PC-3 (cell line): Measurements from ENCODE around the gene CCDC177.

Source experiments
- EZH2 ChIP-seq: fragments of 300-600 bp; sonication (generic); IDR thresholded peaks from one replicate; pipeline ENCODE4 v1.6.1; 2017; ENCODE audit warnings: antibody characterized with exemption, mild to moderate bottlenecking, low read length; ENCODE audit not compliant: unreplicated experiment
- EZH2phosphoT487 ChIP-seq: fragments of 300-600 bp; sonication (generic); IDR thresholded peaks from 2 replicates; pipeline ENCODE4 v1.6.1; 2018; ENCODE audit warnings: mild to moderate bottlenecking, antibody characterized with exemption, low read length, borderline replicate concordance
- TF ChIP-seq, protein P1 (sequence below): fragments of 300-600 bp; sonication (generic); conservative IDR thresholded peaks from 2 replicates; pipeline ENCODE4 v1.5.1; 2017; ENCODE audit warnings: antibody characterized with exemption, low read depth, mild to moderate bottlenecking, low read length

DNA sequence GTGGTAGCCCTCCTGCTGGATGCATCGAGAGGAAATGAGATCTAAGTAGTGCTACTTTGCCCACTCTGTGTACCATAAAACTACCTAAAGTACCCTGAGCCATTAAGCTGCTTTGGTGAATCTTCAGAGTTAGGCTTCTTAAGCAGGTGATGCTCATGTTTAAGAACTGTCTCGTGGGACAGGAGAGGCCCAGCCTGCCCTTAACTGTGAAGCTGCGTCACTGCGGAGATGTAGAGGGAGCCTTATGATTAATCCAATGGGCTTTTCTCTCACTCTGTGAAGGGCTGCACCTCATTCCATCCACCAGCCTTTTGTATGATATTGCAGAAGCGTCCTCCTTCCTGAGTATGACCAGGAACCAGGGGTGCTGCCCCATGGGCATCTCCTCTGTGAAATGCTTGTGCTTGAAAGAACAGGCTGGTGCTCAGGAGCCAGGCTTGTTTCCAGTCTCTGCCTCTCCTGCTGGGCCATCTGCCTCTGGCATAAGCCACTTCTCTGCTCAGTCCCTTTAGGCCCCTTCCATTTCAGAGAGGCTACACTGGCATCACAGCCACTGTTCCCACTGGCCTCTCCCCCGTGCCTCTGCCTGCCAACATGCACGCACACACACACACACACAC, 6.8 kb upstream of the CCDC177 start:
- TF ChIP-seq, protein P1, sequence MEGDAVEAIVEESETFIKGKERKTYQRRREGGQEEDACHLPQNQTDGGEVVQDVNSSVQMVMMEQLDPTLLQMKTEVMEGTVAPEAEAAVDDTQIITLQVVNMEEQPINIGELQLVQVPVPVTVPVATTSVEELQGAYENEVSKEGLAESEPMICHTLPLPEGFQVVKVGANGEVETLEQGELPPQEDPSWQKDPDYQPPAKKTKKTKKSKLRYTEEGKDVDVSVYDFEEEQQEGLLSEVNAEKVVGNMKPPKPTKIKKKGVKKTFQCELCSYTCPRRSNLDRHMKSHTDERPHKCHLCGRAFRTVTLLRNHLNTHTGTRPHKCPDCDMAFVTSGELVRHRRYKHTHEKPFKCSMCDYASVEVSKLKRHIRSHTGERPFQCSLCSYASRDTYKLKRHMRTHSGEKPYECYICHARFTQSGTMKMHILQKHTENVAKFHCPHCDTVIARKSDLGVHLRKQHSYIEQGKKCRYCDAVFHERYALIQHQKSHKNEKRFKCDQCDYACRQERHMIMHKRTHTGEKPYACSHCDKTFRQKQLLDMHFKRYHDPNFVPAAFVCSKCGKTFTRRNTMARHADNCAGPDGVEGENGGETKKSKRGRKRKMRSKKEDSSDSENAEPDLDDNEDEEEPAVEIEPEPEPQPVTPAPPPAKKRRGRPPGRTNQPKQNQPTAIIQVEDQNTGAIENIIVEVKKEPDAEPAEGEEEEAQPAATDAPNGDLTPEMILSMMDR: no peak
- TF ChIP-seq EZH2phosphoT487: no peak
- TF ChIP-seq EZH2: no peak
